OCI-LY7 (cell line): ENCODE data around the gene INF2. TPM values are rescaled to one million over a fixed set of nuclear protein-coding genes. Genes with fewer than 3 reads are reported as not detected.

ENCODE experiments used
- BruUV-seq: library from RNA; stranded (reverse); fragments of 400-500 nt; replicated peaks from 2 replicates; lab custom pipeline; 2021; lab: Mats Ljungman, UMichigan
- CTCF ChIA-PET: fragments of 300-600 bp; sonication (Branson Sonifier 250); formaldehyde crosslinking; loops from one replicate; lab custom pipeline; 2022; ENCODE audit warnings: antibody characterized with exemption; ENCODE audit not compliant: unreplicated experiment; lab: Charles Lee
- POLR2A ChIA-PET: fragments of 300-600 bp; sonication (Branson Sonifier 250); formaldehyde crosslinking; loops from one replicate; lab custom pipeline; 2022; ENCODE audit warnings: antibody characterized with exemption; lab: Charles Lee
- DNase-seq: peaks from one replicate; pipeline ENCODE4 v3.0.0-alpha.2; 2015; ENCODE audit warnings: low spot score
- H2AFZ ChIP-seq: fragments of 200-600 bp; sonication (generic), shearing (Covaris generic); 2 replicates; pipeline ENCODE4 v1.6.1; 2014; ENCODE audit warnings: mild to moderate bottlenecking, antibody characterized with exemption, low read length, moderate library complexity
- H3K27ac ChIP-seq: fragments of 200-600 bp; sonication (generic); 2 replicates; pipeline ENCODE4 v1.5.1; 2014; ENCODE audit warnings: mixed run types, low read depth, mild to moderate bottlenecking, moderate library complexity, low read length, inconsistent platforms; ENCODE audit not compliant: poor library complexity, severe bottlenecking
- H3K36me3 ChIP-seq: fragments of 200-600 bp; sonication (generic); 2 replicates; pipeline ENCODE4 v1.6.1; 2014; ENCODE audit warnings: mild to moderate bottlenecking, antibody characterized with exemption, low read length, moderate library complexity, mixed read lengths; ENCODE audit not compliant: insufficient read depth
- H3K4me1 ChIP-seq: fragments of 200-600 bp; sonication (generic); 2 replicates; pipeline ENCODE4 v1.5.1; 2014; ENCODE audit warnings: mild to moderate bottlenecking, low read length; ENCODE audit not compliant: insufficient read depth, poor library complexity, severe bottlenecking
- H3K4me2 ChIP-seq: fragments of 200-600 bp; sonication (generic); 2 replicates; pipeline ENCODE4 v1.6.1; 2014; ENCODE audit warnings: mild to moderate bottlenecking, low read length
- H3K4me3 ChIP-seq: fragments of 200-600 bp; sonication (generic); 2 replicates; pipeline ENCODE4 v1.5.1; 2014; ENCODE audit warnings: mild to moderate bottlenecking, low read depth, low read length; ENCODE audit not compliant: poor library complexity, severe bottlenecking
- H3K79me2 ChIP-seq: fragments of 200-600 bp; sonication (generic); 2 replicates; pipeline ENCODE4 v1.6.1; 2016; ENCODE audit warnings: low read depth, mild to moderate bottlenecking, low read length, moderate library complexity, mixed read lengths; ENCODE audit not compliant: insufficient read depth
- H3K9me2 ChIP-seq: fragments of 200-600 bp; sonication (generic); 2 replicates; pipeline ENCODE4 v1.6.1; 2016; ENCODE audit warnings: mild to moderate bottlenecking, low read length, mixed read lengths; ENCODE audit not compliant: insufficient read depth
- H3K9me3 ChIP-seq: fragments of 200-600 bp; sonication (generic); 2 replicates; pipeline ENCODE4 v1.6.1; 2014; ENCODE audit warnings: mild to moderate bottlenecking, mixed run types, low read length, mixed read lengths
- H4K20me1 ChIP-seq: fragments of 200-600 bp; sonication (generic); 2 replicates; pipeline ENCODE4 v1.6.1; 2014; ENCODE audit warnings: mild to moderate bottlenecking, antibody characterized with exemption, low read length, moderate library complexity, mixed read lengths; ENCODE audit not compliant: insufficient read depth
- EZH2phosphoT487 ChIP-seq: fragments of 200-600 bp; sonication (generic); IDR thresholded peaks from 2 replicates; pipeline ENCODE4 v1.6.1; 2018; ENCODE audit warnings: low read depth, borderline replicate concordance, mild to moderate bottlenecking, mixed run types, antibody characterized with exemption, low read length, moderate library complexity, mixed read lengths
- intact Hi-C: fragments of 100-400 bp; cut with micrococcal nuclease; formaldehyde crosslinking; loops from one replicate; pipeline ENCODE4 v1.10.0; 2022; ENCODE audit not compliant: unreplicated experiment
- microRNA-seq: library from miRNA; unstranded; fragments of <30 nt; microRNA quantifications from one replicate; pipeline ENCODE4 v1.2.0, GENCODE V29; 2022; ENCODE audit warnings: borderline replicate concordance
- small RNA-seq: library from RNA; depleted of rRNA; stranded (forward); fragments of <200 nt; gene quantifications from one replicate; pipeline ENCODE3, GENCODE V24; 2014
- total RNA-seq, 2 experiments: library from RNA; depleted of rRNA in 1 of 2; stranded (reverse); fragments of >200 nt in 1 of 2; shearing (Covaris generic) in 1 of 2; gene quantifications; 2 replicates each; pipeline ENCODE4 v1.2.3, GENCODE V29; 2014 to 2022
- TF ChIP-seq, protein P1 (sequence below): fragments of 200-600 bp; sonication (generic); conservative IDR thresholded peaks from 2 replicates; pipeline ENCODE4 v1.5.1; 2014; ENCODE audit warnings: mild to moderate bottlenecking, antibody characterized with exemption, low read length, moderate library complexity, mixed read lengths

Gene INF2
- total RNA-seq, 2 experiments from 2014 or later: 39.4 to 51.6 TPM

DNA sequence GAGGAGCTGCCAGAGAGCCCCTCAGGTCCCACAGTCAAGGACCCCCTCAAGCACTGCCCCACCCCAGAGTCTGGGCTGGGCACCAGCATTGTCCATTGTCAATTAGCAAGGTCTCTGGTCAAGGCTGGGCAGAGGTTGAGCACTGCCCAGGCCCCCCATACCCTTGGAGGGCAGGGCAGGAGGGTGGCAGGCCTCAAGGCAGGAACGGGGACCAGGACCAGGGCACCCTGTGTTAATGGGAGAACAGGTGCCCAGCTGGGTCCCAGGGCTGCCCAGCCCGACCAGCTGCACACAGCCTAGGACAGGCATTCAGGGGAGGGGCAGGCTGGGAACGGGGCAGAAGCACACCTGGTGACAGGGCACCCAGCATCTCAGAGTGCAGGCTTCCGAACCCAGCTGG is 82.0 kb downstream of the INF2 start:
- intact Hi-C loops: no loop called here
- Histone ChIP-seq H3K9me2 (no peaks in the 10 kb centered on the region), H3K9me3 (no peaks in the 10 kb centered on the region), H3K27ac (no peak overlapping the region), H3K4me3 (no peak overlapping the region), H3K79me2 (no peaks in the 10 kb centered on the region), H3K4me1 (peaks cover 4% of the 10 kb centered on the region), H2AFZ (no peak overlapping the region), H4K20me1 (no peaks in the 10 kb centered on the region), H3K36me3 (peaks cover 57% of the 10 kb centered on the region), H3K4me2 (no peak overlapping the region)
- DNase-seq: no peak
- ChIA-PET POLR2A (no interaction called here), CTCF (interaction anchor here (1.5 kb wide), 1 partner anchor 54 kb away, joined by 4 read pairs; no protein-coding TSS in a partner anchor)
- no TSS peak for BruUV-seq
- TF ChIP-seq, protein P1, sequence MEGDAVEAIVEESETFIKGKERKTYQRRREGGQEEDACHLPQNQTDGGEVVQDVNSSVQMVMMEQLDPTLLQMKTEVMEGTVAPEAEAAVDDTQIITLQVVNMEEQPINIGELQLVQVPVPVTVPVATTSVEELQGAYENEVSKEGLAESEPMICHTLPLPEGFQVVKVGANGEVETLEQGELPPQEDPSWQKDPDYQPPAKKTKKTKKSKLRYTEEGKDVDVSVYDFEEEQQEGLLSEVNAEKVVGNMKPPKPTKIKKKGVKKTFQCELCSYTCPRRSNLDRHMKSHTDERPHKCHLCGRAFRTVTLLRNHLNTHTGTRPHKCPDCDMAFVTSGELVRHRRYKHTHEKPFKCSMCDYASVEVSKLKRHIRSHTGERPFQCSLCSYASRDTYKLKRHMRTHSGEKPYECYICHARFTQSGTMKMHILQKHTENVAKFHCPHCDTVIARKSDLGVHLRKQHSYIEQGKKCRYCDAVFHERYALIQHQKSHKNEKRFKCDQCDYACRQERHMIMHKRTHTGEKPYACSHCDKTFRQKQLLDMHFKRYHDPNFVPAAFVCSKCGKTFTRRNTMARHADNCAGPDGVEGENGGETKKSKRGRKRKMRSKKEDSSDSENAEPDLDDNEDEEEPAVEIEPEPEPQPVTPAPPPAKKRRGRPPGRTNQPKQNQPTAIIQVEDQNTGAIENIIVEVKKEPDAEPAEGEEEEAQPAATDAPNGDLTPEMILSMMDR: no peak
- TF ChIP-seq EZH2phosphoT487: no peak

Small RNA genes lying within 50 kb of the gene (microRNA-seq; reads per million reads assigned to microRNA genes)
- gene MIR4710: 3.8 reads per million

Small RNA genes lying within 50 kb of the gene (small RNA-seq; reads per million reads assigned to genes)
- not detected for gene MIR4710

Other genes starting within 250 kb of the INF2 start
- not detected in 2 replicates for gene C14orf180, start 109.9 kb upstream of the INF2 start, total RNA-seq (2014; rRNA removed; shearing (Covaris generic))
- gene C14orf180, start 109.9 kb upstream of the INF2 start, total RNA-seq (2022): not detected in 2 replicates
- gene TMEM179, start 84.8 kb upstream of the INF2 start, total RNA-seq (2014; rRNA removed; shearing (Covaris generic)): not detected in 2 replicates
- not detected in 2 replicates for gene TMEM179, start 84.8 kb upstream of the INF2 start, total RNA-seq (2022)
- gene ADSS1, start 34.6 kb downstream of the INF2 start, total RNA-seq (2014; rRNA removed; shearing (Covaris generic)): not detected in 2 replicates
- 2.1 and 2.8 TPM in 2 replicates for gene ADSS1, start 34.6 kb downstream of the INF2 start, total RNA-seq (2022)
- gene SIVA1, start 63.5 kb downstream of the INF2 start, total RNA-seq (2014; rRNA removed; shearing (Covaris generic)): 215 and 244 TPM in 2 replicates
- gene SIVA1, start 63.5 kb downstream of the INF2 start, total RNA-seq (2022): 88.3 and 111 TPM in 2 replicates
- gene AKT1, start 106.1 kb downstream of the INF2 start, total RNA-seq (2014; rRNA removed; shearing (Covaris generic)): 75.4 and 83.0 TPM in 2 replicates
- 108 and 109 TPM in 2 replicates for gene AKT1, start 106.1 kb downstream of the INF2 start, total RNA-seq (2022)
- 0.98 and 2.4 TPM in 2 replicates for gene ZBTB42, start 111.5 kb downstream of the INF2 start, total RNA-seq (2014; rRNA removed; shearing (Covaris generic))
- gene ZBTB42, start 111.5 kb downstream of the INF2 start, total RNA-seq (2022): 1.9 and 2.4 TPM in 2 replicates
- 0.16 TPM in 1 of 2 replicates, not detected in the other for gene CEP170B, start 175.7 kb downstream of the INF2 start, total RNA-seq (2014; rRNA removed; shearing (Covaris generic))
- 0.09 and 0.10 TPM in 2 replicates for gene CEP170B, start 175.7 kb downstream of the INF2 start, total RNA-seq (2022)
- 0.66 TPM in 1 of 2 replicates, not detected in the other for gene PLD4, start 235.3 kb downstream of the INF2 start, total RNA-seq (2014; rRNA removed; shearing (Covaris generic))
- 3.7 and 5.1 TPM in 2 replicates for gene PLD4, start 235.3 kb downstream of the INF2 start, total RNA-seq (2022)